C4-2B (cell line): ENCODE data around the gene ISG20L2.

Experiments
- H3K27ac ChIP-seq: fragments of 450-650 bp; 2 replicates; pipeline ENCODE4 v1.5.1; 2017
- CTCF ChIP-seq: fragments of 450-650 bp; conservative IDR thresholded peaks from 2 replicates; pipeline ENCODE4 v1.5.1; 2017; ENCODE audit warnings: mild to moderate bottlenecking
- ZFX ChIP-seq: fragments of 450-650 bp; IDR thresholded peaks from 2 replicates; pipeline ENCODE4 v1.6.1; 2017

The ISG20L2 gene

GRCh38 chr1:156728599-156729462 is at the start of gene ISG20L2:
ISG20L2 (minus strand) TSS chr1:156728766; CDS start chr1:156727652, 1,114 bp downstream.
- TF ChIP-seq CTCF, result no peak
- peak; percentile 96 for TF ChIP-seq ZFX

GRCh38 chr1:156777573-156777972 is 49.0 kb upstream of the ISG20L2 start:
- H3K27ac ChIP-seq, result no peak overlapping the region
- no peak for TF ChIP-seq ZFX
- no peak for TF ChIP-seq CTCF

More at GRCh38 chr1:156728599-156729462, at the start of gene ISG20L2:
- H3K27ac ChIP-seq, result peak within 1 kb of the TSS; percentile 97

GRCh38 chr1:156776942-156777341 is 48.4 kb upstream of the ISG20L2 start:
- H3K27ac ChIP-seq, result no peak overlapping the region
- TF ChIP-seq ZFX, result no peak
- no peak for TF ChIP-seq CTCF

- TF ChIP-seq ZFX (no peak), CTCF (no peak)
- H3K27ac ChIP-seq, result no peak overlapping the region
Measured at GRCh38 chr1:156775799-156776198, 47.2 kb upstream of the ISG20L2 start.

- no peak for TF ChIP-seq CTCF
- TF ChIP-seq ZFX, result no peak
- H3K27ac ChIP-seq, result no peak overlapping the region
Measured at GRCh38 chr1:156773607-156774006, 45.0 kb upstream of the ISG20L2 start.

GRCh38 chr1:156772728-156773497 is 44.3 kb upstream of the ISG20L2 start:
- no peak overlapping the region for H3K27ac ChIP-seq
- TF ChIP-seq CTCF (no peak), ZFX (no peak)

GRCh38 chr1:156772222-156772621 is 43.7 kb upstream of the ISG20L2 start:
- TF ChIP-seq CTCF (no peak), ZFX (no peak)
- H3K27ac ChIP-seq, result no peak overlapping the region
